Adipocyte (in vitro differentiated cells): ENCODE results near the gene MT1H.

ENCODE experiments used
- DNase-seq: peaks from one replicate; pipeline ENCODE4 v3.0.0-alpha.2; 2015; ENCODE audit warnings: low read depth
- H3K27me3 ChIP-seq: replicated peaks from 2 replicates; pipeline ENCODE4 v1.7.0; 2013; ENCODE audit warnings: mild to moderate bottlenecking, low read length, moderate library complexity; ENCODE audit not compliant: control insufficient read depth, insufficient read depth
- H3K36me3 ChIP-seq: 2 replicates; pipeline ENCODE4 v1.7.0; 2013; ENCODE audit warnings: low read length, mild to moderate bottlenecking, moderate library complexity; ENCODE audit not compliant: control insufficient read depth, insufficient read depth, severe bottlenecking
- H3K4me1 ChIP-seq: 2 replicates; pipeline ENCODE4 v1.7.0; 2013; ENCODE audit warnings: mild to moderate bottlenecking, low read length, moderate library complexity; ENCODE audit not compliant: control insufficient read depth, insufficient read depth
- H3K4me3 ChIP-seq: 2 replicates; pipeline ENCODE4 v1.7.0; 2013; ENCODE audit warnings: mild to moderate bottlenecking, low read length, moderate library complexity
- H3K9ac ChIP-seq: 2 replicates; pipeline ENCODE4 v1.7.0; 2013; ENCODE audit warnings: mild to moderate bottlenecking, low read length, moderate library complexity
- H3K9me3 ChIP-seq: 2 replicates; pipeline ENCODE4 v1.7.0; 2013; ENCODE audit warnings: mild to moderate bottlenecking, low read length, moderate library complexity; ENCODE audit not compliant: control insufficient read depth

MT1H gene

GRCh38 chr16:56682703-56683397 lies 13.2 kb downstream of the MT1H start:
- H3K9ac ChIP-seq: peak overlapping the region; percentile 87
- H3K9me3 ChIP-seq: peaks cover 18% of the 10 kb centered on the region
- no peaks in the 10 kb centered on the region for H3K27me3 ChIP-seq

GRCh38 chr16:56683424-56684172 lies 14.0 kb downstream of the MT1H start:
- H3K4me3 ChIP-seq: peak overlapping the region; percentile 83
- H3K36me3 ChIP-seq: no peaks in the 10 kb centered on the region
- peaks cover 21% of the 10 kb centered on the region for H3K9me3 ChIP-seq
- DNase-seq: no peak
- peaks cover 41% of the 10 kb centered on the region for H3K4me1 ChIP-seq
- peak overlapping the region; percentile 87 for H3K9ac ChIP-seq
- no peaks in the 10 kb centered on the region for H3K27me3 ChIP-seq

More at GRCh38 chr16:56682703-56683397, 13.2 kb downstream of the MT1H start:
- Histone ChIP-seq H3K36me3 (no peaks in the 10 kb centered on the region), H3K4me3 (peak overlapping the region; percentile 83), H3K4me1 (peaks cover 41% of the 10 kb centered on the region)
- no peak for DNase-seq

- H3K4me3 ChIP-seq: peak overlapping the region; percentile 83
- DNase-seq: no peak
- peak overlapping the region; percentile 87 for H3K9ac ChIP-seq
- H3K36me3 ChIP-seq: no peaks in the 10 kb centered on the region
- peaks cover 21% of the 10 kb centered on the region for H3K9me3 ChIP-seq
- H3K4me1 ChIP-seq: peaks cover 41% of the 10 kb centered on the region
- no peaks in the 10 kb centered on the region for H3K27me3 ChIP-seq
Measured at GRCh38 chr16:56684256-56684925, 14.8 kb downstream of the MT1H start.

- no peak for DNase-seq
- H3K36me3 ChIP-seq: no peaks in the 10 kb centered on the region
- H3K4me3 ChIP-seq: peak overlapping the region; percentile 83
- peaks cover 41% of the 10 kb centered on the region for H3K4me1 ChIP-seq
- H3K27me3 ChIP-seq: no peaks in the 10 kb centered on the region
- H3K9ac ChIP-seq: no peak overlapping the region
- H3K9me3 ChIP-seq: peaks cover 21% of the 10 kb centered on the region
Measured at GRCh38 chr16:56684926-56685590, 15.4 kb downstream of the MT1H start.

- Histone ChIP-seq H3K27me3 (no peaks in the 10 kb centered on the region), H3K4me1 (peaks cover 35% of the 10 kb centered on the region), H3K9ac (no peak overlapping the region), H3K36me3 (no peaks in the 10 kb centered on the region), H3K4me3 (no peak overlapping the region), H3K9me3 (peaks cover 21% of the 10 kb centered on the region)
- no peak for DNase-seq
Measured at GRCh38 chr16:56686758-56687157, 17.1 kb downstream of the MT1H start.

- Histone ChIP-seq H3K9ac (no peak overlapping the region), H3K4me3 (no peak overlapping the region), H3K9me3 (peaks cover 21% of the 10 kb centered on the region), H3K36me3 (no peaks in the 10 kb centered on the region), H3K4me1 (peaks cover 20% of the 10 kb centered on the region), H3K27me3 (no peaks in the 10 kb centered on the region)
- DNase-seq: no peak
Measured at GRCh38 chr16:56688762-56689161, 19.1 kb downstream of the MT1H start.

GRCh38 chr16:56689171-56689570 lies 19.6 kb downstream of the MT1H start:
- peaks cover 16% of the 10 kb centered on the region for H3K4me1 ChIP-seq
- peaks cover 21% of the 10 kb centered on the region for H3K9me3 ChIP-seq
- H3K27me3 ChIP-seq: no peaks in the 10 kb centered on the region
- no peaks in the 10 kb centered on the region for H3K36me3 ChIP-seq
- no peak overlapping the region for H3K4me3 ChIP-seq
- no peak overlapping the region for H3K9ac ChIP-seq
- no peak for DNase-seq

- Histone ChIP-seq H3K36me3 (no peaks in the 10 kb centered on the region), H3K27me3 (no peaks in the 10 kb centered on the region), H3K4me3 (no peak overlapping the region), H3K4me1 (peaks cover 2% of the 10 kb centered on the region), H3K9ac (no peak overlapping the region), H3K9me3 (peaks cover 21% of the 10 kb centered on the region)
- no peak for DNase-seq
Measured at GRCh38 chr16:56690420-56691122, 21.0 kb downstream of the MT1H start.

GRCh38 chr16:56691885-56692284 lies 22.3 kb downstream of the MT1H start:
- no peaks in the 10 kb centered on the region for H3K4me1 ChIP-seq
- no peak for DNase-seq
- no peak overlapping the region for H3K4me3 ChIP-seq
- H3K9me3 ChIP-seq: peaks cover 10% of the 10 kb centered on the region
- H3K27me3 ChIP-seq: no peaks in the 10 kb centered on the region
- no peaks in the 10 kb centered on the region for H3K36me3 ChIP-seq
- no peak overlapping the region for H3K9ac ChIP-seq

GRCh38 chr16:56695246-56695645 lies 25.6 kb downstream of the MT1H start:
- Histone ChIP-seq H3K4me1 (no peaks in the 10 kb centered on the region), H3K4me3 (no peak overlapping the region), H3K36me3 (no peaks in the 10 kb centered on the region), H3K9me3 (peaks cover 2% of the 10 kb centered on the region), H3K27me3 (no peaks in the 10 kb centered on the region), H3K9ac (no peak overlapping the region)
- no peak for DNase-seq
